Stimulated activated CD8-positive, alpha-beta memory T cell treated with anti-CD3 and anti-CD28 coated beads, Interleukin-4, amount 100 ng/mL, for 4 hours (primary cell): ENCODE data around the gene ANKRD11.
"Not testable (repeated sequence)": the region's sequence is repeated elsewhere in the genome, so short reads cannot be mapped to it uniquely, and the experiment has no call there.

Experiments used
- DNase-seq, 2 donors: peaks; one replicate each; pipeline ENCODE4 v3.0.0-alpha.2; 2020; ENCODE audit warnings: low read depth in 2 of 2, low spot score in 1 of 2

ANKRD11 gene

DNA sequence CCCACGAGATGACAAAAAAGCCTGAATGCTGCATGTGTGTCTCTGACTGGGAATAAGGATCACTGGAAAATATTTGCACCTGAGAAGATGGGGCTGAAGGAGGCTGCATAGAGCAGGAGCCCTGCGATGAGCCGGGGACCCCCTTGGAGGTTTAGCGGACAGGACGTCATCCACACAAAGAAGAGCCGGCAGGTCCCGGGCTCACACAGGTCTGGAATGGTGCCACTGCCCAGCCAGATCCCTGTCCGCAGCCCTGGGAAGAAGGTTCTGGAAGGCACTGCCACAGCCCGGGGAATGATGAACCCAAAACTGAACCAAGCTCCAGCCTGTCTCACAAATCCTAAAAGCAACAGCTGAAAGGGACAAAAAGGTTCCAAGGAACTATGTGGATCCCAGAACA, 101.8 kb downstream of the ANKRD11 start:
- DNase-seq: no peak

DNA sequence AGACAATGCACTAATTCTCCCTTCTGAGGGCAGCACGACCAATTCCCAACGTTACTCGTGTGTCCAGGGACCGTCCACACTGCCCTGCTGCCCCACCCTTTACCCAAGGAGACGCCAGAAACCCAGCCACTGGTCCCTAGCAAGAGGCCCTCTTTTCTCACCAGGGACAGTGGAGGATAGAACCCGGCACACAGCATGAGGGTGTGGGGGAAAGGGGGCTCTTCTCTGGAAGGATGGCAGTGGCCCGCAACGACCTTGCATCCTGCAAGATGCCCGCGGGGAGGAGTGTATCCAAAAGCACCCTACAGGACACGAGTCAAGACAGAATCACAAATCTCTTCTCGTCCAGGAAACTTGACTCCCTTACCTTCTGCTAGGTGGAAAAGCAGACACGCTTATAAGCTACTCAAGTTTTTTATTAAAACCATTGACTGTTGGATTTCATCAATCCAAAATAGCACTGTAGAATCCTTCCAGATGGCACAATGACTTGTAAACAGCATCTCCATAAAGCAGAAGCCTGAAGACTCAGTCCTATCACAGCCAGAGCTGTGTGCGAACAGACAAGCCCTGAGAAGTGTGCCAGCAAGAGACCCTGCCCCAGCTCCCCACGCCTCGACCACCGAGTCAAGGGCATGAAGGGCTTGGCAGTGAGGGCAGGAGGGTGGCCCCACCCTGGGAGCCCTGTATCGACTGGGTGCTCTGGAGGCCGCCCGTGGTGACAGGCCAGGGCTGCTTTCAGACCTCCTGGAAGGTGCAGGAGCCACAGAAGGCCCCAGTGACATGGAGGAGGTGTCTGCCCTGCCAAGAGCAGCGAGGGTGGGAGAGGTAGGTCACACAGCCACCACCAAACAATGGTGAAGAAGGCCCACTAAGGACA, 103.8 kb downstream of the ANKRD11 start:
- DNase-seq: no peak

DNA sequence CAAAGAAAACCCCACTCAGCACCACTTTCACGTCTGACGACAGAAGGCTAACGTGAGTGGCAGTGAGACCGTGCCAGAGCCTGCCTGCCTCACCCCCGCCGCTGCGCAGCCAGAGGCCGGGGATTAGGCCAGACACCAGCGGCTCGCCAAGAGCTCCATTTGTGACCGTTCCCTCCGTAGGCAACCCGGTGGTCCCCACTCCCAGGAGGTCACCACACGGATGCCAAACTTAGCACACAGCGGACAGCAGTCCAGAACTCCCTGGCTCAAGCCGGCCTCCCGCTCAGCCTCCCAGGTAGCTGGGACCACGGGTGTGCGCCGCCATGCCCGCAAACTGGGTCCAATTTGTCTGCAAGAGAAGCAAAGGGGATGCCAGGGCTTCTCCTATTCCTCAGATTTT, 104.6 kb downstream of the ANKRD11 start:
- DNase-seq: no peak

DNA sequence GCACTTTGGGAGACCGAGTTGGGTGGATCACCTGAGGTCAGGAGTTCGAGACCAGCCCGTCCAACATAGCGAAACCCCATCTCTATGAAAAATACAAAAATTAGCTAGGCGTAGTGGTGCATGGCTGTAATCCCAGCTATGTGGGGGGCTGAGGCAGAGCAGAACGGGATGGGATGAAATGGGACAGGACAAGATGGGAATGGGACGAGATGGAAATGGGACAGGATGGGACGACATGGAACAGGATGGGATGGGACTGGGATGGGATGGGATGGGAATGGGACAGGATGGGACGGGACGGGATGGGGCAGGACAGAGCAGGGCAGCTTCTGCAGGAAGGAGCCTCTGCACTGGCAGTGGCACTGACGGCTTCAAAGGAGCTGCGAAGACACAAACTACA, 106.1 kb downstream of the ANKRD11 start:
- DNase-seq: no peak

DNA sequence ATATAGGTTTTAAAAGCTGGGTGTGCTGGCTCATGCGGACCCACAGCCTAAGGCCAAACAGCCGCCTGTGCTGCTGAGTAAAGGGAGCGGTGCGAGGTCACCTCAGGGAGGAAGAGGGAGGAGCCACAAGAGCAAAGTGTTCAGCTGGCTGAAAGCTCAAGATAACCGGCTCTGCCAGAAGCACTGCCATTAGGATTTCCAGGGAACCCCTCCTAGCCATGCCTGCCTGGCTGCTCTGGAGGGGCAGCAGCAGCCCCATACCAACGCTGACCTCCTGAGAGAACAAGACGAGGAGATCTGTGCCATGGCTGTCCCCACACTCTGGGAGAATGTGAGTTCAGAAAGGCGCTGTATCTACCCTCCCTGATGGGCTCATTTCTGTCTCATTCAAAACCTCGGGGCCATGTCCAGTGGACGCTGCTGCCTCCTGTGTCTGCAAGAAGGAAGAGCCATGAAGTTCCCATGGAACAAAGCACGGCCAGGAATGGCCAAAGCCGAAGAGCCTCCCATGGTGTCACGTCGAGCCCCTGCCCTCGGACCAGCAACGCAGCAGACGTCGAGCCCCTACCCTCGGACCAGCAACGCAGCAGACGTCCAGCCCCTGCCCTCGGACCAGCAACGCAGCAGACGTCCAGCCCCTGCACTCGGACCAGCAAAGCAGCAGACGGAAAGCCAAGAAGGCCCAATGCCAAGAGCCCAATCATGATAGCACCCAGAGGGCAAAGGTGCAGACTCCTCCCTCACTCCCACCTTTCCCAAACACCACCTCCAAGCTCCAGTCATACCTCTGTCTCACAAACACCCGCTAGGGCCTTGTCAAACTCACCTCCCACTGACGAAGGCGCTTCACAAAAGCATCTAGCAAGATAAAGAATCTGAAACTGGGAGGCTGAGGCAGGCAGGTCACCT, 107.0 kb downstream of the ANKRD11 start:
- no peak for DNase-seq

DNA sequence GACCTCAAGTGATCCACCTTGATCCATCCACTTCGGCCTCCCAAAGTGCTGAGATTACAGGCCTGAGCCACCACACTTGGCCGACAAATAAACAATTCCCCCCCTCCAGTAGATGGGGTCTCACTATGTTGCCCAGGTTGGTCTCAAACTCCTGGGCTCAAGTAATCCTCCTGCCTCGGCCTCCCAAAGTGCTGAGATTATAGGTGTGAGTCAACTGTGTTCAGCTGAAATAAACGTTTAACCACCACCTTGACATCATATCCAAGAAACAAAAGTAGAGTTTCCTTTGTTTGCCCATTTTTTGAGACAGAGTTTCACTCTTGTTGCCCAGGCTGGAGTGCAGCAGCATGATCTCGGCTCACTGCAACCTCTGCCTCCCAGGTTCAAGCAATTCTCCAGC, 107.8 kb downstream of the ANKRD11 start:
- not testable (repeated sequence) for DNase-seq

DNA sequence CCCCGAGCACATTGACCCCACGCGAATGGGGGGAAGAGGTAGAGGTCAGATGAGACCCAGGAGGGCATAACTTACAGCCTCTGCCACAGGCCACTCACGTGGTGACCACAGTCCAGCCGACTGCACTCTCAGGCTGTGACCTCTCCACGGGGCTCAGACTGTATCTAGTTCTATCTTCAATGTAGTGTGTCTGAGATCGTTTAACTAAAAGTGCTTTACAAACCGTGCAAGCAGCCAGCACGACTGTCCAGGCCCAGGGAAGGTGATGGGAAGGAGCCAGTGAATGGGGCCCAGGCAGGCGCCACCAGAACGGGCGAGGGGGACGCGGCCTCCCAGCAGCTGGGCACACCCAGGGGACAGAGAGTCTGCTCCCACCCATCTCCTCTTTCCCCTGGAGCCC, 108.6 kb downstream of the ANKRD11 start:
- no peak for DNase-seq

DNA sequence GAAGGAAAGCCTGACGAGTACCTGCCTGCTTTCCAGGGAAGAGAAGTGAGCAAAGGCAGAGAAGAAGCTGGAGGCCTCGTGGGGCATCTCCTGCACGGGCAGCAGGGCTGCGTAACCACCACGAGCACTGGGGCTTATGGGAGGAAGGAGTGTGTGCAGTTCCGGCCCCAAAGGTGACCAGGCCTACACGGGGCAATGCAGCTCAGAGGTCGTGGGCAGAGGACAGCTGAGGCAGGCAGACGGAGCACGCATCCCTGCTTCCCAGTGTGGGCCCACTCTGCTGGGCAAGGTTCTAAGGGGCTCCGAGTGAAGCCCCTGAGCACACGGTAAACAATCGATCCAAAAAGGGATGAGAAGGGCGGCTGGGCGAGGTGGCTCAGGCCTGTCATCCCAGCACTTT, 109.7 kb downstream of the ANKRD11 start:
- no peak for DNase-seq

DNA sequence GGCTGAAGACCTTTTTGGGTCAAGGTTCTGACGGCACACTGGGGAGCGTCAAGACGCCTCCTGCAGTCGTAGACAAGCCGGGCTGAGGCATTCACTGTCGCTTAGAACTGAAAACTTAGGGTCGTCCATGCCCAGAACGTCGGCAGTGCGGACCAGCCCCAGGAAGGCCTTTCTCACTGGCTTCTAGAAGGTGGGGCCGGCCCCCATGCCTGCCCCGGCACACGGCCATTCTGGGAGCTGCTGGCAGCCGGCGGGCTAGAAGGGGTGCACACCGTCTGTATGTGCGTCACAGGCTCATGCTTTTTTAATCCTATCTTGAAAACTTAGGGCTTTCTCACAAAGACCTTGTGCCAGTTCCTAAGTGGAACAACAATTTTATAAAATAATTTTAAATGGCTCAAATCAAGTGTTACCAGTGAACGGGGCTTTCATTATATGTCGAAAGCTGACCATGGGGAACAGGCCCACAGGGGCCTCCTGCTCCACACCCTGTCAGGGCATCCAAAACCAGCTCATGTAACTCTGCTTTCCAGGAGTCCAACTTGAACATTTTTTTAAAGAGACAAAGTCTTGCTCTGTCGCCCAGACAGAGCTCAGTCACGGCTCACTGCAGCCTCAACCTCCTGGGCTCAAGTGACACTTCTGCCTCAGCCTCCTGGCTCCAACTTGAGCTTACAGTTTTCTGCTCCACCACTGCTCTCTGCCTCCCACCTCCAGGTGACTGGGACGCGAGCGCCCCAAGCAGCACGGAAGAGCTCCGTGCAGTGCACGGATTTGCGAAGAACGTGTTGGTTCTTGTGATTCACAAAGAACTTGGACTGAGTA, 111.2 kb downstream of the ANKRD11 start:
- no peak for DNase-seq

DNA sequence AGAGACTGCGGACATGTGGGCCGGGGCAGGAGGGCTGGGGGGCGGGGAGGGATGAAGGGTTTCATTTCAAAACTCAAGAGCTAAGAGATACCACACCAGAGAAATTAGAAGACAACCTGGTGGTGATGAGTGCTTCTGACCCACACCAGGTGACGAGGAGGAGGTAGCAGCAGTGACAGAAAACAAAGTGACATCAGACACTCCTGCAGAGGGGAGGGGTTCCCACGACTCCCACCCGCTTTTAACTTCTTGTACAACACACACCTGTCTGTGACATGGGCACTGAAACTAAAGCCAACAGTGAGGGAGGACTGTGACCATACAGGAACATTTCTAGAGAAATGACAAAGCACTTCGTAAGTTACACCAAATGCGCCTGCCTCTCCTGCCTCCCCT, 112.9 kb downstream of the ANKRD11 start:
- no peak for DNase-seq

DNA sequence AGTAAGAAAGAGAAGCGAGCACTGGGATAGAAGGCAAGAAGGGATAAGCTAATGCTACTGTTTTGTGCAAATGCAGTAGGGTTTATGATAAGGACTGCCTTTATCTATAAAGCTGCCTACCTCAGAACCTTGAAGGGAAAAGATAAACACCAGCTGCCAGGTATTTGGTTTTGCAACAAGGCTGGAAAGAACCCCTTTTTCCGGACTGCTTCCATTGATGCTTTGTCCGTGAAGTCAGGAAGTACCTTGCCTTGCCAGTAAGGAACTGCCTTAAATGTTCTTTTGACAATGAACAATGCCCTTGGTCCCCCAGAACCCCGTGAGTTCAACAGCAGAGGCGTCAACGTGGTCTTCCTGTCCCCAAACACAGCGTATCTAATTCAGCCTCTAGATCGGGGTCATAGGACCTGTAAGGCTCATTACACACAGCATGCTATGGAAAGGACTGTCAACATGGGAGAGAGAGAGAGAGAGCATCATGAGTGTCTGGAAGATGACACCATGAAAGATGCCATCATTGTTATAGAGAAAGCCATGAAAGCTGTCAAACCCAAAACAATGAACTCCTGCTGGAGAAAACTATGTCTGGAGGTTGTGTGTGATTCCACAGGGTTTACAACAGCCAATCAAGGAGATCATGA, 113.4 kb downstream of the ANKRD11 start:
- no peak for DNase-seq

DNA sequence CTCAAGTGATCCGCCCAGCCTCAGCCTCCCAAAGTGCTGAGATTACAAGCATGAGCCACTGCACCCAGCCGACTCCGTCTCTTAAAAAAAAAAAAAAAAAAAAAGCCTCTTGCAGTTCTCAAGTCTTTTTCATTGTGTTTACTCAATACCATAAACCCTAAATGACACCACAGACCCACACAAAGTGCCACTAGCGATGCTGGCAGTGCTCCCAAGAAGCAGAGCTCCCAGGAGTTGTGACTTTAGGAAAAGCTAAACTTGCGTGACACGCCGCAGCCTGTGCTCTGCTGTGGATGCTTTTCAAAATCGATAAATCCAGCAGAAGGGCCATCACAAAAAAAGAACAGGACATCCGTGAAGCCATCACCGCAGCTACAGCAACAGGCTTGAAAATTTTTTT, 114.7 kb downstream of the ANKRD11 start:
- DNase-seq: no peak

DNA sequence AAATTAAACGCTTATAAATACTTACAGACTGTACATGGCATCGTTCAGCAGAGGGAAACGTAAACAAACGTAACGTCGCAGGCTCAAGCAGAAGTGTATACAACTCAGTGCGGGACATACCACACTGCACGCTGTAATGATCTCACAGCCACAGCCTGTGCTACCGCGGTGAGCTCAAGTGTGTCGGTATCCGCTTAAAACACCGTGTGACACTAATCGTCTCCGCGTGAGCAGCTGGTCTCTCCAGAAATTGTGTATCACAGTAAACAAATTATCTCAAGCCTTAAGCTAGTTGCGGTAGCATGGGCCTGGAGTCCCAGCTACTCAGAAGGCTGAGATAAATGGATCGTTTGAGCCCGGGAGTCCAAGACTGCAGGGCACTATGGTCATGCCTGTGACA, 115.3 kb downstream of the ANKRD11 start:
- no peak for DNase-seq

DNA sequence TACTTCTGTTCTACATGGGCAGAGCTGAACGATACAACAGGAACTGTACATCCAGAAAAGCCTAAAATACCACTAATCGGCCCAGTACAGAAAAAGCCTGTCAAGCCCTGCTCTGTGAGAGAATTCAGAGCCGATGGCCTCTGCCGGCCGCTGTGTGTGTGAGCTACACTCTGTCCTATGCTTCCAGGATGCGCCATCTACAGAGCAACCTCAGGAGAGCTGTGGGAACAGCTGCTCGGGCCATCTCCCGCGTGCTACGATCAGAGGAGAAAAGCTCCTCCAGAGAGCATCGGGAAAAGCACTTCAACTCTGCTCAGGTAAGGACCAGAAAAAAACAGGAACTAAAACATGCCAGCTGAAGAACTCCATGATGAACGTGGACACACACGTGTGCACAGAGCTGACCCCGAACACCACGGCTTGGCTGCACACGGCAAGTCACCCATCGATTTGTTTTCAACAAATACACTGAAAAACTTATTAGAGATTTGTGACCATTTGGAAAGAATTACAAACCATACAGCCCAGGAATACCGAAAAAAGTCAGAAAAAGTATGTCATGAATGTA, 115.9 kb downstream of the ANKRD11 start:
- DNase-seq: no peak

DNA sequence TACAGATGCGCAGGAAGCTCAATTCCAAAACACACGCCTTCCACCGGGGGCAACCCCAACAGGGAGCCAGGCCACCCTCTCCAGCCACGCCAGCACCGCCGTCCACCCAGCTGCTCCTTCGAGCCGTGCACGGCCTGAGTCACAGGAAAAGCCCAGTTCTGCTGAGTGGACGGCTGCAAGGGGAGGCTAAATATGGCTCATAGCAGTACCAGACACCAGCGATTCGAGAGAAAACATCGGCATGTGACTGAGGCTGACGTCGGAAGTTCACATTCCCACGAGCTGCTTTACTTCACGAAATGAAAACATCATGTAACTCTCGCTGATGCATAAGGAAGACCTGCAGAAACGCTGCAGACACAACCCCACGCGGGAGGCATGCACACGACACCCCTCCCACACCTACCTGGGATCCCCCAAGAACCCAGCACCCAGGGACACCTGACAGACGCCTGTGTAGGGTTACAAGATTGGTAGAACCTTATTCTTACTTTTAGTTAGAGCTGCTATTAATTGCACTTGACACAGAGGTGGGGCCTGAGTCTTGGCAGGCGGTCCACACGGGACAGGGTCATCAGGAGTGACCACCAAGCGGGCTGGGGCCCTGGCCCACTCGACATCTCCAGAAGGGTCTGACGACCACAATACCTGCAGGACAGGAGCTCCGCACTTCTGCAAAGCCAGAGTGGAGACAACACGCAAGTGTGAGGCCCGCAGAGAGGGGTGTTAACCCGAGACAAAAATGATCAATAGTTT, 116.8 kb downstream of the ANKRD11 start:
- no peak for DNase-seq

DNA sequence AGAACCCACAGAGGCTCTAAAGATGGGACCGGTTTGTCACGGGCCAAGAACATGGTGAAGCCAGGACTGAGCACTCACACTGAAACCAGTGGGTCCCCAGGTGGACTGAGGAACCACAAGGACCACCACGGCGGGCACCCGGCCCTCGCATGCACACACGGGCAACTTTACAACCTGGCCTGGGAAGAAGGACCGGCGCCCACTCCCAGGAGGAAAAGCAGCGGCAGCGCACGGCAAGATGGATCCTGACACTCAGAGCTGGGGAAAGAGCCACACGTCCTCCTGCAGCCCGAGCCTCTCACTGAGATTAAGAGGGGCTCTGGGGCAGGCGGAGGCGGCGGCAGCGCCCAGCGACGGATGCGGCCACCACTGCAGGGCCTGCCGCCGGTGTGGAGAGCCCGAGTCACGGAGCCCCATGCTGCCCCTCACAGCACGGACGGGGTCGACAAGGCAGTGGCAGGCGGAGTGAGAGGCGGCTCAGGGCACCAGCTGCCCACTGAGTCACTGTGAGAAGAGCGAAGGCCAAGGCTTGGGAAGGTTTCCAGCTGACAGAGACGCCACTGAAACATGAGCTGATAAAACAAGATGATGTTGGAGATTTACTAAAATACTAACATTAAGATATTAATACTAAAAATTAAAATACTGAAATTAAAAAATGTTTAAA, 118.3 kb downstream of the ANKRD11 start:
- no peak for DNase-seq

DNA sequence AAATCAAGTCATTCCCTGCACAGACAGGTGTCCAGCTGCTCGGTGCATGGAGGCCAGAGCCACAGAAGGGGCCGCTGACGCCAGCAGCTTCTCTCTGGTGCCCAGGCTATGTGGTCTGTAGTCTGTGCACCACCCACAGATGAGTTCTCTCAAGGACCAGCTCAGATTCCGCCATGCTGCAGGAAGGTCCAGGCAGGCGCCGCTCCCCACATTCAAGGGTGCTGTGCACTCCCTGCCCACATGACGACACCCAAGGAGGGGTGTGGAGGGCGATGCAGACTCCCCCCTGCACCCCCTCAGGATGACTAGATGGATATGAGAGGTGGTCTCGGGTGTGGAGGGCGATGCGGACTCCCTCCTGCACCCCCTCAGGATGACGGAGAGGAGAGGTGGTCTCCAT, 119.0 kb downstream of the ANKRD11 start:
- no peak for DNase-seq

DNA sequence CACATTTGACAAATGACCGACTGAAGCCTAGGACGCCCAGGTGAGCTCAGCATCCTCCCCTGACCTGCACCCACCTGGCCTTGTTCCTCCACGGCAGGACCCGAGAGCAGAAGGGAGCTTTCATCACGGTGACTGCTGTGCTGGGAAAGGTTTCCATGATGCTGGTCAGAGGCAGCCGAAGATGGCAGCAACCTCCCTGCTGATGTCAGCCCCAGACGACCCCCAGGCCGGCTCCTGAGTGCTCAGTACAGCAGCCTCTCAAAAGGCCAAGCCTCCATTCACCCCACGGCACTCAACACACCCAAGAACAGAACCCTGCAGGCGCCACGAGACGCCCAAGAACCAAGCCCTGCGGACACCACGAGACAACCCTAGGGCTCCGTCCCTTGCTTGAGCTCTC, 119.8 kb downstream of the ANKRD11 start:
- no peak for DNase-seq

DNA sequence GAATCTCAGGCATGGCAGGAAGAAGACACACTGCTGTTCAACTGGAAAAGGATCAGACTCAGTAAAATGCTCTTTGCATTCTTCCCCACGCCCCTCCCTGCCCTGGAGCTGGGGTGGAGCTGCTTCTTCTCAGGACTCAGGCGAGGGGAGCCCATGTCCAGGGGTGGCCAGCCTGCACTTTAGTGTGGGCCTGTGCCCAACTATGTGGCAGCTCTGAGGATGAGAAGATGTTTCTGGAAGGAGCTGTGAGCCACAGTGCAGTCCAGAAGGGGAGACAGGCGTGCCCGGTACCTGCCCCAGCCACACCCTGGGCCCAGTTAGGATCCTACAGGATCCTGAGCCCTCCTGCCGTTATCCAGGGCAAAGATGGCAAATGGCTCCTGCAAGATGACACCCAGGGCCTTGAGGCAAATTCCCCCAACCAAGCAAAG, 120.3 kb downstream of the ANKRD11 start:
- no peak for DNase-seq
